ENCODE data around the gene SCO2.
A peak's percentile ranks its signal among the peaks of the same experiment; 100 is the strongest.

DNA sequence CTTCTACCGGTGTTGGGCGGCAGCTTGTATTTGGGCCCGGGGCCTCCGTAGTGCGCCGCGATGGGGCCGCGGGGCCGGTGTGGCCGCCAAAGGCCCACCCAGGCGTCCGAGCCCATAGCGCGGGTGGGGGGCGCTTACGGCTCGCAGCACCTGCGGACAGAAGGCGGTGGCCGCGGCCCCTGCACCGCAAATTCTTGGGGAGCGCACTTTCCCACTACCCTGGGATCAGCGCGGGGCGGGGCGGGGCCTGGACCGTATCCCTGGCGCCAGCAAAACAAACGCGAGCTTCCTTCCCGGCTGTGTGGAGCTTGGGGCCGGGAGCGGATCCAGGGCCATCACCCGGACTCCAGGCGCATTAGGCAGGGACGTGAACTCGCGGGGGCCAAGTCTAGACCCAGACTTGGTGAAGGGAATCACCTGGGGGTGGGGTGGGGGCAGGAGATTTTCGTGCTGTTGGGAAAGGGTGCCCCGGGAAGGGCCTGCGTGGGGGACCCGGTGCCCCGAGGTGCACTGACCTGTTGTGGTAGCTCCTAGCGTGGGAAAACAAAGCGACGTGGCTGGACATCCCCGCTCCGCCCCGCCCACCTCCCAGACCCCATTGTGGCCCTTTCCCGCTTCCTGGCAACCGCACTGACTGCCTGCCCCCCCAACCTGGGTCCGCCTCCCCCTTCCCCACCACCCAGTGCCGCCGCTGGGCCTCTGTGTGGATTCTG lies 6.7 kb upstream of the SCO2 start:
- TF ChIP-seq POLR2A (IDR thresholded peaks at IDR 0.05) (peak; percentile 40), POLR2AphosphoS5 (IDR thresholded peaks at IDR 0.05) (peak in 2 of 3 donors; percentile 2 to 75), EP300 (IDR thresholded peaks at IDR 0.05; ENCODE audit: low read depth) (no peak)

Data from transverse colon (tissue), 3 donors.